ENCODE measurements around the gene TMEM208. TPM values are rescaled to one million over a fixed set of nuclear protein-coding genes. Genes with fewer than 3 reads are reported as not detected.

The TMEM208 gene
- total RNA-seq, 6 experiments from 2014 or later = 32.6 to 58.7 (median 40.5) TPM

- TF ChIP-seq POLR2A (IDR thresholded peaks at IDR 0.05) (no peak), CTCF (IDR thresholded peaks at IDR 0.05) (no peak)
- Histone ChIP-seq H3K9me3 (no peaks in the 10 kb centered on the region), H3K4me3 (no peak overlapping the region), H3K36me3 (peaks cover 0 to 17% (median 11%) of the 10 kb centered on the region in 4 donors), H3K27ac (no peak overlapping the region), H3K4me1 (peaks cover 0 to 25% (median 7%) of the 10 kb centered on the region in 4 donors), H3K27me3 (no peaks in the 10 kb centered on the region)
- ATAC-seq = no peak
- intact Hi-C loops (cut with DNase I) = no loop called here
- DNase-seq = no peak
- 70% methylated on average over 8 of the region's 13 CpGs for WGBS (ENCODE audit: insufficient coverage, low coverage, low lambda C conversion rate, missing lambda C conversion rate)
Measured at GRCh38 chr16:67190448-67191399, 36.2 kb upstream of the TMEM208 start.

GRCh38 chr16:67191411-67191994, 35.4 kb upstream of the TMEM208 start:
- Histone ChIP-seq H3K27me3 (no peaks in the 10 kb centered on the region), H3K4me3 (peak overlapping the region in 2 of 3 donors; percentile 100), H3K36me3 (peaks cover 0 to 25% (median 16%) of the 10 kb centered on the region in 4 donors), H3K27ac (no peak overlapping the region), H3K9me3 (no peaks in the 10 kb centered on the region), H3K4me1 (peaks cover 0 to 24% (median 6%) of the 10 kb centered on the region in 4 donors)
- intact Hi-C loops (cut with DNase I) = no loop called here
- no peak for ATAC-seq
- TF ChIP-seq POLR2A (IDR thresholded peaks at IDR 0.05) (no peak), CTCF (IDR thresholded peaks at IDR 0.05) (no peak)
- no peak for DNase-seq
- WGBS (ENCODE audit: insufficient coverage, low coverage, low lambda C conversion rate, missing lambda C conversion rate) = 15% methylated on average over 9 of the region's 9 CpGs

- peaks cover 0 to 31% (median 17%) of the 10 kb centered on the region in 4 donors for H3K36me3 ChIP-seq
- H3K4me1 ChIP-seq = peaks cover 0 to 24% (median 6%) of the 10 kb centered on the region in 4 donors
- no peaks in the 10 kb centered on the region for H3K9me3 ChIP-seq
- TF ChIP-seq POLR2A (IDR thresholded peaks at IDR 0.05) (peak; percentile 67), CTCF (IDR thresholded peaks at IDR 0.05) (no peak)
- WGBS (ENCODE audit: insufficient coverage, low coverage, low lambda C conversion rate, missing lambda C conversion rate) = 0% methylated on average over 19 of the region's 54 CpGs
- H3K27ac ChIP-seq = peak within 1 kb of the TSS; percentile 40 to 62 (median 56)
- peak within 1 kb of the TSS; percentile 67 to 100 (median 100) for H3K4me3 ChIP-seq
- DNase-seq (peak; percentile 93 to 94 (median 94)), ATAC-seq (peak; percentile 92 to 98 (median 94))
- intact Hi-C loops (cut with DNase I) = no loop called here
- H3K27me3 ChIP-seq = no peaks in the 10 kb centered on the region
Measured at GRCh38 chr16:67191995-67192681, 34.8 kb upstream of the TMEM208 start, which contains the start of gene E2F4. TSS of gene E2F4 (plus strand) at chr16:67192155. CDS start at chr16:67192228, 73 bp downstream.

- DNase-seq = no peak
- no peak for ATAC-seq
- 23% methylated on average over 7 of the region's 17 CpGs for WGBS (ENCODE audit: insufficient coverage, low coverage, low lambda C conversion rate, missing lambda C conversion rate)
- Histone ChIP-seq H3K27ac (peak overlapping the region; percentile 40 to 62 (median 56)), H3K4me3 (peak overlapping the region; percentile 67 to 100 (median 100)), H3K9me3 (no peaks in the 10 kb centered on the region), H3K4me1 (peaks cover 0 to 24% (median 6%) of the 10 kb centered on the region in 4 donors), H3K36me3 (peaks cover 0 to 34% (median 17%) of the 10 kb centered on the region in 4 donors), H3K27me3 (no peaks in the 10 kb centered on the region)
- TF ChIP-seq CTCF (IDR thresholded peaks at IDR 0.05) = no peak
- no peak for TF ChIP-seq POLR2A (IDR thresholded peaks at IDR 0.05)
- intact Hi-C loops (cut with DNase I) = no loop called here
Measured at GRCh38 chr16:67192781-67193361, 34.1 kb upstream of the TMEM208 start.

All from right lobe of liver (tissue), 6 donors.